ENCODE measurements around the gene GHITM. TPM values are rescaled to one million over a fixed set of nuclear protein-coding genes. Genes with fewer than 3 reads are reported as not detected.
"Not testable (repeated sequence)": the region's sequence is repeated elsewhere in the genome, so short reads cannot be mapped to it uniquely, and the experiment has no call there.

The GHITM gene
- total RNA-seq, 1 experiment from 2014 or later, result 272 TPM

- TF ChIP-seq CTCF (IDR thresholded peaks at IDR 0.05; ENCODE audit: unreplicated experiment), result peak; percentile 18
- H3K36me3 Mint-ChIP-seq (ENCODE audit: insufficient read depth, unreplicated experiment), result peaks cover 6% of the 10 kb centered on the region
- BruUV-seq (replicated peaks), result no TSS peak
- H3K4me3 Mint-ChIP-seq (ENCODE audit: unreplicated experiment), result no peak overlapping the region
- DNase-seq (ENCODE audit: unreplicated experiment), result no peak
- intact Hi-C loops (cut with micrococcal nuclease), result no loop called here
- ChIA-PET CTCF (interaction anchor here (0.7 to 0.9 kb wide), 2 partner anchors 94 to 97 kb away, joined by 3 read pairs; no protein-coding TSS in a partner anchor), POLR2A (no interaction called here)
- H3K27me3 Mint-ChIP-seq (ENCODE audit: insufficient read depth, unreplicated experiment), result no peaks in the 10 kb centered on the region
- H3K4me1 Mint-ChIP-seq (ENCODE audit: insufficient read depth, unreplicated experiment), result peaks cover 7% of the 10 kb centered on the region
- H3K9me3 Mint-ChIP-seq (ENCODE audit: unreplicated experiment), result peaks cover 17% of the 10 kb centered on the region
- H3K27ac Mint-ChIP-seq (ENCODE audit: low read depth, unreplicated experiment), result no peak overlapping the region
Measured at GRCh38 chr10:84114088-84114667, 25.1 kb upstream of the GHITM start.

- DNase-seq (ENCODE audit: unreplicated experiment); H3K27ac Mint-ChIP-seq (ENCODE audit: low read depth, unreplicated experiment); intact Hi-C loops (cut with micrococcal nuclease); H3K4me3 Mint-ChIP-seq (ENCODE audit: unreplicated experiment); H3K4me1 Mint-ChIP-seq (ENCODE audit: insufficient read depth, unreplicated experiment); CTCF ChIA-PET; BruUV-seq (replicated peaks); H3K36me3 Mint-ChIP-seq (ENCODE audit: insufficient read depth, unreplicated experiment); H3K27me3 Mint-ChIP-seq (ENCODE audit: insufficient read depth, unreplicated experiment): not testable (repeated sequence)
- POLR2A ChIA-PET, result interaction anchor here (0.6 kb wide), 1 partner anchor 377 kb away, joined by 3 read pairs; no protein-coding TSS in a partner anchor
- peaks cover 17% of the 10 kb centered on the region for H3K9me3 Mint-ChIP-seq (ENCODE audit: unreplicated experiment)
Measured at GRCh38 chr10:84117204-84117603, 22.1 kb upstream of the GHITM start.

GRCh38 chr10:84117686-84118394, 21.5 kb upstream of the GHITM start:
- BruUV-seq (replicated peaks), result no TSS peak

GRCh38 chr10:84118395-84119006, 20.8 kb upstream of the GHITM start:
- ChIA-PET POLR2A (no interaction called here), CTCF (no interaction called here)
- peaks cover 17% of the 10 kb centered on the region for H3K9me3 Mint-ChIP-seq (ENCODE audit: unreplicated experiment)
- TF ChIP-seq CTCF (IDR thresholded peaks at IDR 0.05; ENCODE audit: unreplicated experiment), result no peak
- no peak overlapping the region for H3K4me3 Mint-ChIP-seq (ENCODE audit: unreplicated experiment)
- peaks cover 7% of the 10 kb centered on the region for H3K4me1 Mint-ChIP-seq (ENCODE audit: insufficient read depth, unreplicated experiment)
- peak; percentile 24 for DNase-seq (ENCODE audit: unreplicated experiment)
- H3K27me3 Mint-ChIP-seq (ENCODE audit: insufficient read depth, unreplicated experiment), result no peaks in the 10 kb centered on the region
- intact Hi-C loops (cut with micrococcal nuclease), result no loop called here
- BruUV-seq (replicated peaks), result TSS peak; percentile 72
- peaks cover 6% of the 10 kb centered on the region for H3K36me3 Mint-ChIP-seq (ENCODE audit: insufficient read depth, unreplicated experiment)
- no peak overlapping the region for H3K27ac Mint-ChIP-seq (ENCODE audit: low read depth, unreplicated experiment)

More at GRCh38 chr10:84117686-84118394, 21.5 kb upstream of the GHITM start:
- no peak for TF ChIP-seq CTCF (IDR thresholded peaks at IDR 0.05; ENCODE audit: unreplicated experiment)
- peaks cover 7% of the 10 kb centered on the region for H3K4me1 Mint-ChIP-seq (ENCODE audit: insufficient read depth, unreplicated experiment)
- intact Hi-C loops (cut with micrococcal nuclease), result no loop called here
- DNase-seq (ENCODE audit: unreplicated experiment), result no peak
- H3K9me3 Mint-ChIP-seq (ENCODE audit: unreplicated experiment), result peaks cover 17% of the 10 kb centered on the region
- H3K36me3 Mint-ChIP-seq (ENCODE audit: insufficient read depth, unreplicated experiment), result peaks cover 6% of the 10 kb centered on the region
- no peaks in the 10 kb centered on the region for H3K27me3 Mint-ChIP-seq (ENCODE audit: insufficient read depth, unreplicated experiment)
- no peak overlapping the region for H3K27ac Mint-ChIP-seq (ENCODE audit: low read depth, unreplicated experiment)
- CTCF ChIA-PET, result no interaction called here
- POLR2A ChIA-PET, result interaction anchor here (0.6 kb wide), 1 partner anchor 376 kb away, joined by 3 read pairs; no protein-coding TSS in a partner anchor
- H3K4me3 Mint-ChIP-seq (ENCODE audit: unreplicated experiment), result no peak overlapping the region
